Cerebellar nuclear complex (tissue), 1 donor: Measurements from ENCODE around the gene THOP1.

ENCODE experiments used
- DNase-seq, 2 experiments: peaks; one replicate each; lab custom pipeline; 2025; lab: John Stamatoyannopoulos, UW

The THOP1 gene

GRCh38 chr19:2785244-2785997 lies at the start of gene THOP1:
Gene THOP1 (plus strand): TSS chr19:2785503. CDS start chr19:2785663, 160 bp downstream.
- peak; percentile 81 to 95 for DNase-seq

- DNase-seq = no peak
These were observed 48.6 kb upstream of the THOP1 start for GRCh38 chr19:2736550-2737190.

GRCh38 chr19:2739602-2740313 lies 45.5 kb upstream of the THOP1 start, which contains the start of gene SLC39A3:
Gene SLC39A3 (minus strand): TSS chr19:2740017. CDS start chr19:2737257, 2,760 bp downstream.
- DNase-seq = peak; percentile 63 to 94

- DNase-seq = no peak
These were observed 45.0 kb upstream of the THOP1 start for GRCh38 chr19:2740314-2740656.

GRCh38 chr19:2743099-2743498 lies 42.2 kb upstream of the THOP1 start:
- DNase-seq = no peak

- DNase-seq = no peak
These were observed 41.2 kb upstream of the THOP1 start for GRCh38 chr19:2744113-2744512.

GRCh38 chr19:2747349-2747748 lies 38.0 kb upstream of the THOP1 start:
- no peak for DNase-seq

- DNase-seq = no peak
These were observed 34.4 kb upstream of the THOP1 start for GRCh38 chr19:2750808-2751437.

GRCh38 chr19:2751438-2751830 lies 33.9 kb upstream of the THOP1 start:
- DNase-seq = no peak

- DNase-seq = no peak
These were observed 30.4 kb upstream of the THOP1 start for GRCh38 chr19:2754659-2755447.

GRCh38 chr19:2755448-2755705 lies 29.9 kb upstream of the THOP1 start:
- no peak for DNase-seq

- DNase-seq = no peak
These were observed 29.5 kb upstream of the THOP1 start for GRCh38 chr19:2755811-2756210.

- no peak for DNase-seq
These were observed 28.8 kb upstream of the THOP1 start for GRCh38 chr19:2756477-2756876.

- DNase-seq = no peak
These were observed 28.1 kb upstream of the THOP1 start for GRCh38 chr19:2756921-2757881.

GRCh38 chr19:2758601-2759313 lies 26.5 kb upstream of the THOP1 start:
- DNase-seq = no peak

GRCh38 chr19:2759362-2759761 lies 25.9 kb upstream of the THOP1 start:
- no peak for DNase-seq

- no peak for DNase-seq
These were observed 25.3 kb upstream of the THOP1 start for GRCh38 chr19:2759965-2760364.

- DNase-seq = no peak
These were observed 24.0 kb upstream of the THOP1 start for GRCh38 chr19:2761309-2761677.

- no peak for DNase-seq
These were observed 23.2 kb upstream of the THOP1 start for GRCh38 chr19:2761876-2762782.
